VCaP (cell line): ENCODE results near the gene NR4A1.

Experiments
- H3K27ac ChIP-seq: fragments of 450-650 bp; 2 replicates; pipeline ENCODE4 v1.5.1; 2017
- CTCF ChIP-seq: fragments of 450-650 bp; conservative IDR thresholded peaks from 2 replicates; pipeline ENCODE4 v1.5.1; 2017; ENCODE audit warnings: mild to moderate bottlenecking, moderate library complexity

Gene NR4A1

GRCh38 chr12:52080403-52081251 is 29.4 kb downstream of the NR4A1 start:
- H3K27ac ChIP-seq, result 0 out of 2 replicates have a peak overlapping the region, but pooled peaks have one; percentile 1
- no peak for TF ChIP-seq CTCF

- TF ChIP-seq CTCF, result no peak
- 0 out of 2 replicates have a peak overlapping the region, but pooled peaks have one; percentile 1 for H3K27ac ChIP-seq
Observed at GRCh38 chr12:52081263-52081733, 30.1 kb downstream of the NR4A1 start.

- no peak for TF ChIP-seq CTCF
- peak overlapping the region; percentile 95; the same call in 1 of the 2 replicates for H3K27ac ChIP-seq
Observed at GRCh38 chr12:52082026-52082668, 30.9 kb downstream of the NR4A1 start.

GRCh38 chr12:52082669-52082987 is 31.4 kb downstream of the NR4A1 start:
- H3K27ac ChIP-seq, result peak overlapping the region; percentile 95
- TF ChIP-seq CTCF, result no peak

GRCh38 chr12:52082988-52083637 is 31.9 kb downstream of the NR4A1 start:
- peak; percentile 99 for TF ChIP-seq CTCF
- H3K27ac ChIP-seq, result peak overlapping the region; percentile 95

- TF ChIP-seq CTCF, result no peak; the same call in 1 of the 2 replicates
- peak overlapping the region; percentile 95 for H3K27ac ChIP-seq
Observed at GRCh38 chr12:52083638-52083996, 32.4 kb downstream of the NR4A1 start.

GRCh38 chr12:52084491-52085231 is 33.4 kb downstream of the NR4A1 start:
- TF ChIP-seq CTCF, result no peak
- peak overlapping the region; percentile 95 for H3K27ac ChIP-seq
